SK-N-DZ (cell line): Measurements from ENCODE around the gene COG8. TPM values are rescaled to one million over a fixed set of nuclear protein-coding genes. Genes with fewer than 3 reads are reported as not detected.
"Not testable (repeated sequence)": the region's sequence is repeated elsewhere in the genome, so short reads cannot be mapped to it uniquely, and the experiment has no call there.

ENCODE experiments used
- DNase-seq: peaks from one replicate; pipeline ENCODE4 v3.0.0-alpha.2; 2015; ENCODE audit warnings: low spot score
- polyA plus RNA-seq, 2 experiments: library from polyadenylated mRNA; depleted of rRNA; stranded (reverse); fragments of >200 nt; gene quantifications; 2 replicates each; pipeline ENCODE4 v1.2.3, GENCODE V29; 2014

COG8 gene, protein sequence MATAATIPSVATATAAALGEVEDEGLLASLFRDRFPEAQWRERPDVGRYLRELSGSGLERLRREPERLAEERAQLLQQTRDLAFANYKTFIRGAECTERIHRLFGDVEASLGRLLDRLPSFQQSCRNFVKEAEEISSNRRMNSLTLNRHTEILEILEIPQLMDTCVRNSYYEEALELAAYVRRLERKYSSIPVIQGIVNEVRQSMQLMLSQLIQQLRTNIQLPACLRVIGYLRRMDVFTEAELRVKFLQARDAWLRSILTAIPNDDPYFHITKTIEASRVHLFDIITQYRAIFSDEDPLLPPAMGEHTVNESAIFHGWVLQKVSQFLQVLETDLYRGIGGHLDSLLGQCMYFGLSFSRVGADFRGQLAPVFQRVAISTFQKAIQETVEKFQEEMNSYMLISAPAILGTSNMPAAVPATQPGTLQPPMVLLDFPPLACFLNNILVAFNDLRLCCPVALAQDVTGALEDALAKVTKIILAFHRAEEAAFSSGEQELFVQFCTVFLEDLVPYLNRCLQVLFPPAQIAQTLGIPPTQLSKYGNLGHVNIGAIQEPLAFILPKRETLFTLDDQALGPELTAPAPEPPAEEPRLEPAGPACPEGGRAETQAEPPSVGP
- 63.1 and 71.4 TPM in 2 replicates for polyA plus RNA-seq (2014; cell fraction: cytosol; rRNA removed)
- 57.0 and 77.8 TPM in 2 replicates for polyA plus RNA-seq (2014; cell fraction: nucleus; rRNA removed)

DNA sequence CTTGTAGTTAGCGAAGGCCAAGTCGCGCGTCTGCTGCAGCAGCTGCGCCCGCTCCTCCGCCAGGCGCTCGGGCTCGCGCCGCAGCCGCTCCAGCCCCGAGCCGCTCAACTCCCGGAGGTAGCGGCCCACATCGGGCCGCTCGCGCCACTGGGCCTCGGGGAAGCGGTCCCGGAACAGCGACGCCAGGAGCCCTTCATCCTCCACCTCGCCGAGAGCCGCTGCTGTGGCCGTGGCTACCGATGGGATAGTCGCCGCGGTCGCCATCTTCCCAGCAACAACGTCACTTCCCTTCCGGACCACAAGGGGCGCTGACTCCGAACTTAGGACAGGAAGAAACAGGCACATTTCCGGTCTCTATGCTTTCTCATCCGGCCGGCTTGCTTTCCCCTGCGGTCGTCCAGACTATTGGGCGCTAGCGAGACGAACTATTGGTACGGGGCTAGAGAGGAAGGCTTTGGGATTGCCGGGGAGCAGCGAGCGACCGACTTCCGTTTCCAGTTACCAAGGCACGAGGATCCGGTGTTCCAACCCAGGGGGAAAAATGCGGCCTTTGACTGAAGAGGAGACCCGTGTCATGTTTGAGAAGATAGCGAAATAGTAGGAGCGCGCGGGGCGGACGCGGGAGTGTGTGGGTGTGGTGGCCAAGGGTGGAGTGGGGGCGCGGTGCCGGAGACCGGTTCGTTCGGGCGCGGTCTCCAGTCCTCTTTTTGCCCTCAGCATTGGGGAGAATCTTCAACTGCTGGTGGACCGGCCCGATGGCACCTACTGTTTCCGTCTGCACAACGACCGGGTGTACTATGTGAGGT, at the start of gene COG8, which contains the start of gene NIP7:
COG8 (minus strand) TSS at position 276 of the 806 bp plus-strand sequence; CDS start at position 264, 12 bp downstream.
NIP7 (plus strand) TSS at position 484 of the 806 bp plus-strand sequence; CDS start at position 542, 58 bp downstream.
- DNase-seq = peak; percentile 99

DNA sequence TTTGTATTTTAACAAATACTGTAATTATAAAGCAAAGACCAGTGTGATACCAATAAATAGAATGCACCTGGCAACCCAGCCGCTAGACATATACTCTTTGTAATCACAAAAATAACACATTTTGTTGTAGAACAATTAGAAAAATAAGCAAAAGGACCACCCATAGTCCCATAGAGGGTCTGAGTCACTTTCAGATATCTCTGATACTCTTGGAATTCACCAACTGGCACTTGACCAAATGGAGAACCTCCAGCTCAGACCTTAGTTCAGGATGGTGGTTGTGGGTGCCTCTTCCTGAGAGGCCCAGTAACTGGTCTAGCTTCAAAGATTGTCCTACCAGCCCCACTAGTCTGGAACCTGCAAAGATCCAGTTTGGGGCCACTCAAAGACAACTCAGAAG, 47.2 kb upstream of the COG8 start:
- no peak for DNase-seq

DNA sequence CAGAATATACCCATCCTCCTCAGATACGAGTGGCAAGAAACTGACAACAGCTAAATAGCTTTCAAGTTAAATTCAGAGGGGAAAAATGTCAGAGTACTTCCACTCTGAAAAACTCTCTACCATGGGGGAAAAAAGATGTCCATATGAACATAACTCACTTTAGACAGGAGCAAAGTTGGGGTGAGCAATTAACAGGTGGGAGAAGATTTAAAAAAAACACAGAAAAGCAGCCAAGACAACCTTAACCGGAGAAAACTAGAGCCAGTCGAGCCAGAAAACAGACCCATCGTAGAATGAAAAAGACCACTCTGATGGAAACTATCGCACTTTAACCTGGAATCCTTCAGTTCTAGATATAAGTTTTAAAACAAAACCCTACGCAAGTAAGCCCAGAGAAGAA, 45.6 kb upstream of the COG8 start:
- DNase-seq = no peak

DNA sequence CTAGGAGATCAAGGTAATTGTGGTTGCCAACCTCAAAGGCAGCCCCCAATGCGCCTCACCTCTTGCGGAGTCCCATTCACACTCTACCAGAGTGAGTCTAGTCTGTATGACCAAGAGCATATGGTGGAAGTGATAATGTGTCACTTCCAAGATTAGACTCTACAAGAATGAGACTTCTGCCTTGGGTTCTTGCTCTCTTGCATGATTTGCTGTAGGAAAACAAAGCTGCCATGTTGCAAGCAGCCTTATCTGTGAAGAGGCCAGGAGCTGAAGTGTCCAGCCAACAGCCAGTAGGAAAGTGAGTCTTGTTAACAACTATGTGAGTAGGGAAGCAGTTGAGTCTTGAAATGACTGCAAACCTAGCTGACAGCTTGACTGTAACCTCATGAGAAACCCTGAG, 43.1 kb upstream of the COG8 start:
- no peak for DNase-seq

DNA sequence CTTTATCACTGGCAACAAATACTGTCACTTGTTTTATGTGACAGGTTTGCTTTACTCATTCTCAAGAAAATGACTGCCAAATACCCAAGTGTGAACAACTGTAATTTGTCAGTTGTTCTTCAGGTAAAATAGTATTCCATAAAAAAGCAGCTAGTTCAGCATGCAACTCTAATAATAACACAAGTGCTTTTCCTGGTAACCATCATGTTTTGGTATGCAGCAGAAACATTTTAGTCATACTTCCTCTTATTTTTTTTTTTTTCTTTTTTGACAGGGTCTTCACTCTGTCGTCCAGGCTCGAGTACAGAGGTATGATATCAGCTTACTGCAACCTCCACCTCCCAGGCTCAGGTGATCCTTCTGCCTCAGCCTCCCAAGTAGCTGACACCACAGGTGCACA, 41.9 kb upstream of the COG8 start:
- DNase-seq = no peak

DNA sequence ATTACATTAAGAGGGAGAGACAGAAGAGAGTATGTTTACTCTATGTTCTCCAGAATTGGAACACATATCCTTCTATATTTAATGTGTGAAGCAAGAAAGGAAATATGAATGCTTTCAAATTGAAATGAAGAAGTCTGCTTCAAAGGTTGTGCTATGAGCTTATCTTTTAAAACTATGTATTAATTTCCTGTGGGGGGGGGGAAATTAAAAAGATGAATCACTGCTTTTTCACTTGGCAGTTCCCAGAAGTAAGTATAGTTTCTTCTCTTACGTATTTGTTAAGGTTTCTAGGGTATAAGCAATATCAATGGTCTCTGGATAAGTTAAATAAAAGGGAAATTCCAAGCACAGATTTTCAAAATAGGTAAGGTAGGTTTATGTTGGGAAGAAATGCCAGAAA, 39.4 kb upstream of the COG8 start:
- DNase-seq = no peak

DNA sequence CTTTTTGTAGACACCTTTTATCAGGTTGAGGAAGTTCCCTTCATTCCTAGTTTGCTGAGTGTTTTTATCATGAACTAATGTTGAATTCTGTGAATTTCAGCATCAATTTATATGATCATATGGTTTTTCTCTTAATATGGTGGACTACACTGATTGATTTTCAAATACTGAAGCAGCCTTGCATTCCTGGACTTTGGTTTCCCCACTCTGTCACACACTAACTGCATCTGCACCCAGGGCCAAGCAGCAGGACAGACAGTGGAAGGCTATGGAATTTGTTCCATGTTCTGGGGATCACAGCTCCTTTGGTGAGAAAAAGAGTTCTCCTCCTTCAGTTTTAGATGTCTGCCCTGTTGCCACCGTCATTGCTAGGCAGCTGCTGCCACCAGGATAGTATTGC, 38.7 kb upstream of the COG8 start:
- no peak for DNase-seq

DNA sequence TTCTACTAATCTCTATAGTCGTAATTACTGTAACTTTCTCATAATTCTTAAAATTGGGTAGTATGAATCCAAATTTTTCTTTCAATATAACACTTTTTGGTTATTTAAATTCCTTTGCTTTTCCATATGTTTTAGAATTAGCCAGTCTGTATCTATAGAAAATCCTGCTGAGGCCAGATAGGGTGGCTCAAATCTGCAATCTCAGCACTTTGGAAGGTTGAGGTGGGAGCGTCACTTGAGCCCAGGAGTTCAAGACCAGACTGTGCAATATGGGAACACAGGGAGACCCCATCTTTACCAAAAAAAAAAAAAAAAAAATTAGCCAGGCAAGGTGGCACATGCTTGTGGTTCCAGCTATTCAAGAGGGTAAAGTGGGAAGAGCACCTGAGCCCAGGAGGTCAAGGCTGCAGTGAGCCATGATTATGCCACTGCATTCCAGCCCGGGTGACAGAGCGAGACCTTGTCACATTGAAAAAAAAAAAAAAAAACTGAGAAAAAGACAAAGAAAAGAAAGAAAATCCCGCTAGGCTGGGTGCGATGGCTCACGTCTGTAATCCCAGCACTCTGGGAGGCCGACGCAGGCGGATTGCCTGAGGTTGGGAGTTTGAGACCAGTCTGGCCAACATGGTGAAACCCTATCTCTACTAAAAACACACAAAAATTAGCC, 37.2 kb upstream of the COG8 start:
- DNase-seq = no peak

DNA sequence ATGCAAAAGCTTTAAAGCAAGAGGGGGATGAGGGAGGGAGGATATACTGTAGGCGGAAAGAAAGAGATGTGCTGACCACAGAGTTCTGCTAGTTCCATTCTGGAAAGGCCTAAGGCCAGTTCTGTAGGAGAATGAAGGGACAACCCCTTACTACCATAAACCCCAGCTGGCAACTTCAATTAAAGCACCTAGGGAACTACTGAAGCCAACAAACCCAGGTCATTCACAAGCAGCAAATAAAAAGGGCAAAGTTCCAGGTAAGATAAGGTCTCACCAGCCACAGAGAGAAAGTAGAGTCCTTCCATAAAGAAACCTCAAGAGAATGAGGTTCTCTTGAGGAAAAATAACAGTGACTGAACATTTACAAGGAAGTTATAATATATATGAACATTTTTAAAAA, 33.7 kb upstream of the COG8 start:
- DNase-seq = no peak

DNA sequence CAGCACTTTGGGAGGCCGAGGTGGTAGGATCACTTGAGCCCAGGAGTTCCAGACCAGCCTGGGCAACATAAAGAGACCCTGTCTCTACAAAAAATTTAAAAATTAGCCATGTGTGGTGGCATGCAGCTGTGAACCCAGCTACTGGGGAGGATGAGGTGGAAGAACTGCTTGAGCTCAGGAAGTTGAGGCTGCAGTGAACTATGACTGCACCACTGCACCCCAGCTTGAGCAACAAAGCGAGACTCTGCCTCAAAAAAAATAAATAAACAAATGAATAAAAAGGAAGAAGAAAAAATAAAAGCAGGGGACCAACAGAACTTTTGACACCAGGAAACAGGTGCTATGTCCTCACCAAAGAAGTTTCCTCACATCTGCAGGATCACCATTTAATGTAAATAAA, 32.2 kb upstream of the COG8 start:
- DNase-seq = no peak

DNA sequence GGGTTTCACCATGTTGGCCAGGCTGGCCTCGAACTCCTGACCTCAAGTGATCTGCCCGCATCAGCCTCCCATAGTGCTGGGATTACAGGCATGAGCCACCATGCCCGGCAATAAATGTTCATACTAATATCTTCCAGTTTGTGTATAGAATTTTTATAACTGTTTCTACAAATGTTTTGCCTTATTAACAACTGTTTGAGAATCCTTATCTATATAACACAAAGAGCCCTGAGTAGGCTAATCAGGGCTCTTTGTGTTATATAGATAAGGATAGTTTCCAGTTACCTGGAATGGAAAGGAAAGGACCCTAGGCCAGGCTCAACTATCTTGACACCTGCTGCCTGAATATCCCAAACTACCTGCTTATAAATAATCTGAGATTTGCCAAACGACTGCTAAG, 29.5 kb upstream of the COG8 start:
- no peak for DNase-seq

DNA sequence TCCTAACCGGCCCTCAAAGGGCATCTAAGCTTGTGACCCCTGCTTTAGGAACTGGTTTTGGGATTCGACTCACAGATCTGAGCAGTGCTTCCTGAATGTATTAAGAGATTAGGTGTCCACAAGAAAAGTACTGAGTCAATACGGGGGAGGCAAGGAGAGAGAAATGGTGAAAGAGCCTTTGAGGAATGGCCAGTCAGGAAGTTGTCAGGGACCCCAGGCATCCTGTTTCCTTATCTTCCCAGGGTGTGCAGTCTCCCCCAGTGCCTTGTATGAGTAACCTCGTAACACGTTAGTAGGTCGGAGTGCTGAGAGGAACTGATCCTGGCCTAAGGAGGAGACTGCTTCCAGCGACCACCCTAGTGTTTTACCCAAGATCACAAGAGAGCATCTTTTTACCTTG, 28.6 kb upstream of the COG8 start:
- DNase-seq = no peak

DNA sequence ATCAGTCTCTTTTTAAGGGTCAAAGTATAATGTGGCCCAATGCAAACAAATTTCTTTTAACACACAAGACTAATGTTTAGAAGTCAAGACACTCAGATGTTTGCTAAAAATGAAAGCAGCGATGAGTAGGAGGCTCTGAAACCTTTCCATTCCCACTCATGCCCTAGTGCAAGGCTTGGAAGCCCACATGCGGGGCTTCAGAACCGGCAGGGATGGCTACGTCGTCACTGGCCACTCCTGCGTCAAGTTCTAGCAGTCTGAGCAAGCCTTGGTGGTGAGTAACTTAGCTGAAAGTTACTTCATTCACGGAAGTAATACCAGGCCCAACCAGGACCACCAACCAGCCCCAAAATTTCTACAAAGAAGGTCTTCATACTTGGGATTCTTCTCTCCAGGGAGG, 27.1 kb upstream of the COG8 start:
- DNase-seq = no peak

DNA sequence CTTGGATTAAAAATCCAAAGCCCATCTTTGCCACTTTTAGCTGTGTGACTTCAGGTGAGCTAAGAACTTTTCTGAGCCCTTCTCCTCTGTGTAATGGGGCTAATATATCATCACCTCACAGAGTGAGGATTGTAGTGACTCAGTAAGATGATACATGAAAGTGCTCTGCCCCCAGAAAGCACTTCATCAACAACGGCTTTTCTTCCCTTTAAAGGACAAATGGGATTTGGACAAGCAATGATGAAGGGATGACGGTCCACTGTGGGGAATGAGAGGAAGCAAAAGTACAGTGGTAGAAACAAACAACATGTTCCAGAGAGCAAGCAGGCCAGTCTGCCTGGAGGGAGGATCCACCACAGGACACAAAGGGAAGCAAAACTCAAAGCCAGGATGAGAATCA, 26.5 kb upstream of the COG8 start:
- no peak for DNase-seq

DNA sequence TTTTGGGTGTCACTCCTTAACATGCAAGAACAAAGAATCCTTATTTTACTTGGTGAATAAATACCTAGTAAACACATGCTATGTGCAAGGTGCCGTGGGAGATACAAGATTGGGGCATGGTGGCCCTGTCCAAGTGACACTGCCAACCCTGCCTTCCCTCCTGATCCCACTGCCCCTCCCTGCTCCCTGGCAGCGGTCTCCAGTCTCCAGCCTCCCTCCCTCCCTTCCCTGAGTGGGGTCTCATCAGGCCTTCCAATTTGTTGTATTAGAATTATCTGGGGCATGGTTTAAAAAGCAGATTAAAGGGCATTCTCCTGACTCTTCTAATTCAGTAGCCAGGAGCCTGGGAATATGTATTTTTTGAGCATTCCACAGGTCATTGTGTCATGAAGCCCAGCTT, 24.7 kb upstream of the COG8 start:
- DNase-seq = no peak

DNA sequence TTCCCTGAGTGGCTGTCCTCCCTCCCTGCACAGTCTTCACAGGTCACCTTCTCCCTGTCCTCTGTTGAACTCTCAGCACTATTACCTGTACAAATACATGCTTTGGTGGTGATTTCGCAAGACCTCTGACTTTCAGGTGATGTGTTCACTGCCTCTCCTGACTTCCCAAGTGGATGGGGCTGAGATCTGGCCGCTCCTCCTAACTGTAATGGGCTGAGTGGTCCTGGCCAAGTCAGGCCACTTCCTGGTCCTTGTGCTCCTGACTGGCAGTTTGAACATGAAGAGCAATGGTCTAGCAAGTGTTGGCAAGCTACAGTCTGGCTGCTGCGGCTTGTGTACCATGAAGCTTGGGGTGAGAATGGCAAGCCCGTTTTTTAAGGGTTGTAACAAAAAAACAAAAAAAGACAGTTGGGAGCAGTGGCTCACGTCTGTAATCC, 23.9 kb upstream of the COG8 start:
- DNase-seq = no peak

DNA sequence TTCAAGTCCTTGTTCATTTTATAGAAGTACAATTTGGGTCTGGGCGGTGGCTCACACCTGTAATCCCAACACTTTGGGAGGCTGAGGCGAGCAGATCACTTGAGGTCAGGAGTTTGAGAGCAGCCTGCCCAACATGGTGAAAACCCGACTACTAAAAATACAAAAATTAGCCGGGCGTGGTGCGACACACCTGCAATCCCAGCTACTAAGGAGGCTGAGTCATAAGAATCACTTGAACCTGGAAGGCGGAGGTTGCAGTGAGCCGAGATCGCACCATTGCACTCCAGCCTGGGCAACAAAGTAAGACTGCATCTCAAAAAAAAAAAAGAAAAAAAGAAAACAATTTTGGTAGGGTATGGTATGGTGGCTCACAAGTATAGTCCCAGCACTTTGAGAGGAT, 20.7 kb upstream of the COG8 start:
- not testable (repeated sequence) for DNase-seq

DNA sequence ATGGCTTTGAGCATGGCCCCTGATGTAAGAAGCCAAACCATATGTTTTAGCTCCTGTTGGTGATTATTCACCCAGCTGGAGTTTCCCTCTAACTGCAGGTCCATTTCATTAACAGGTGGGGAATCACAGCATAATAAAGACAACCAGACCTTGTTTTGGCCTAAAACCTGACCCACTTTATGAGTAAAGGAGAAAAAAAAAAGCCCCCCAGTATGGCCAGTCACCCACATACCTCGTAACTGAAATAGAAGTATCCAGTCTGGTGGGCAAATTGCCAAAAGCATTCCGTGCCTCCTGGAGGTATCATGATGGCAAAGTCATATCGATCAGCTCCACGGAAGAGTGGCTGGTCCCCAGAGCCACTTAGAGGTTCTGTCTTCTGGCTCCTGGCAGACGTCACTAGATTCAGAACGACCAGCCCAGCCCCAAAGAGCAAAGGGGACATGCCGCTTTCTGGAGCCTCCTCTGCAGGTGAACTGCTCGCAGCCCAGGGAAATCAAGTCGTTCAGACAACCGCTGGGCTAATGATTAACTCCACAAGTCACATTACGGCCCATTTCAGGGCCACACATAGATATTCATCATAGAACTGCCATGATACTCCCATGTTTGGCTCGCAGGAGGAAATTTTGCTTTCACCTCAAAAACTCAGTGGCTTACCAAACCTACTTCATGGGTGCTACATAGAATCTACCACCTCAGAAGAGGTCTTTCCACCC, 12.1 kb upstream of the COG8 start, which contains the start of gene TMED6:
TMED6 (minus strand) TSS at position 478 of the 719 bp plus-strand sequence; CDS start at position 445, 33 bp downstream.
- DNase-seq = no peak

DNA sequence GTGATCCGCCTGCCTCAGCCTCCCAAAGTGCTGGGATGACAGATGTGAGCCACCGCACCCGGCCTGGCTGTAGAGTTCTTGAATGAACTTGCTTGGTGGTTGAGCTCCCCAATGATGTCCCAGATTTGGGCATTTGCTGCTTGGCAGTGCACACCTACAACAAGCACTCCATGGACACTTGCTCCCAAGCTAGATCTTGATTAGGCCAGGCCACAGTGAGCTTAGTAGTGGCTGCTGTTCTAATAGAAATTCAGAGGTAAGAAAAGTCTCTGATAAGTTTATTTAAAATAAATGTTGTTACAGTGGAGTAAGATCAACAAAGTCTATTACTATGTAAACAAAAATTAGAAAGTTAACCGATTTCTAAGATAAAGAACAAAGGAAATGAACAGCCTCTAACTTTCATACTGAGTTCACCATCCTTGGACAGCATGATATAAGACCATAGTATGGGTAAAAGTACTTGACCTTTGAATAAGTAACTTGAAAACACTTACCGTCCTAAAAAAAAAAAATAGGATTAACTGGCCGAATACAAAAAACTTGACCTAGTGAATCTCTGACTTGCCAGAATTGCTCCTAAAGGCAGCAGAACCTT, 11.3 kb upstream of the COG8 start:
- no peak for DNase-seq

DNA sequence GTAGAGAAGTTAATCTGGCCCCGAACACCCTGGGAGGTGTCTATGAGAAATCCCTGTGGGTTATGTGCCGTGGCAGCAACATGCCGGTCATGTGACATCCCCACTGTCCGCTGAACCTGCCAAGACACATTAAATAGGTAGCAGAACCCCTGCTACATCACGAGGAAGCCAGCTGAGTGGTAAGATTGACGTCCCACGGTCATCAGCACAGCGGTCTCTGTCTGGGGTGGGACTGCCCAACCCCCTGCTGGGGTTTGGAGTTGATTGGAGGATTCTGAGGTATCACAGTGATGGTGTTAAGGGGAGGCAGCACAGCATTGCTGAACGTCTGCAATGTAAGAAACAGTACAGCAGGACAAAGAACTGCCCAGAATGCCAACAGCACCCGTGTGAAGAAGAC, 10.2 kb upstream of the COG8 start:
- DNase-seq = no peak
